GM12875 (cell line): Measurements from ENCODE around the gene RGS6.

Experiments used
- H3K4me3 ChIP-seq: one replicate; pipeline ENCODE4 v1.5.1; 2011; ENCODE audit warnings: low read depth, low read length, control low read depth
- TF ChIP-seq, protein P1 (sequence below): IDR thresholded peaks from 2 replicates; pipeline ENCODE4 v1.5.1; 2011; ENCODE audit warnings: low read depth, mild to moderate bottlenecking, control low read depth, inconsistent platforms, low read length, moderate library complexity, borderline replicate concordance; ENCODE audit not compliant: insufficient read depth

Gene RGS6

DNA sequence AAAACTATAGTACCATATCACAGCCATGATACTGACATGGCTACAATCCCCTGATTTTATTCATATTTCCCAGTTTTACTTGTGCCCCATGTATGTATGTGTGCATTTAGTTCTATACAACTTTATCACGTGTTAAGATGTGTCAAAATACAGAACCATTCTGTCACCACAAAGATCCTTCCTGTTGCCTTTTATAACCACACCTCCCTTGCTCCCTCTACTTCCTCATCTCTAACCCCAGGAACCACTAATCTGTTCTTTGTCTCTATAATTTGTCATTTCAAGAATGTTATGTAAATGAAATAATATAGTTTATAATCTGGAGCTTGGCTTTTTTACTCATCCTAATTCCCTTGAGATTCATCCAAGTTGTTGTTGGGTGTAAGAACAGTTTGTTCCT, 603.3 kb downstream of the RGS6 start:
- no peak overlapping the region for H3K4me3 ChIP-seq
- TF ChIP-seq, protein P1, sequence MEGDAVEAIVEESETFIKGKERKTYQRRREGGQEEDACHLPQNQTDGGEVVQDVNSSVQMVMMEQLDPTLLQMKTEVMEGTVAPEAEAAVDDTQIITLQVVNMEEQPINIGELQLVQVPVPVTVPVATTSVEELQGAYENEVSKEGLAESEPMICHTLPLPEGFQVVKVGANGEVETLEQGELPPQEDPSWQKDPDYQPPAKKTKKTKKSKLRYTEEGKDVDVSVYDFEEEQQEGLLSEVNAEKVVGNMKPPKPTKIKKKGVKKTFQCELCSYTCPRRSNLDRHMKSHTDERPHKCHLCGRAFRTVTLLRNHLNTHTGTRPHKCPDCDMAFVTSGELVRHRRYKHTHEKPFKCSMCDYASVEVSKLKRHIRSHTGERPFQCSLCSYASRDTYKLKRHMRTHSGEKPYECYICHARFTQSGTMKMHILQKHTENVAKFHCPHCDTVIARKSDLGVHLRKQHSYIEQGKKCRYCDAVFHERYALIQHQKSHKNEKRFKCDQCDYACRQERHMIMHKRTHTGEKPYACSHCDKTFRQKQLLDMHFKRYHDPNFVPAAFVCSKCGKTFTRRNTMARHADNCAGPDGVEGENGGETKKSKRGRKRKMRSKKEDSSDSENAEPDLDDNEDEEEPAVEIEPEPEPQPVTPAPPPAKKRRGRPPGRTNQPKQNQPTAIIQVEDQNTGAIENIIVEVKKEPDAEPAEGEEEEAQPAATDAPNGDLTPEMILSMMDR, result no peak

DNA sequence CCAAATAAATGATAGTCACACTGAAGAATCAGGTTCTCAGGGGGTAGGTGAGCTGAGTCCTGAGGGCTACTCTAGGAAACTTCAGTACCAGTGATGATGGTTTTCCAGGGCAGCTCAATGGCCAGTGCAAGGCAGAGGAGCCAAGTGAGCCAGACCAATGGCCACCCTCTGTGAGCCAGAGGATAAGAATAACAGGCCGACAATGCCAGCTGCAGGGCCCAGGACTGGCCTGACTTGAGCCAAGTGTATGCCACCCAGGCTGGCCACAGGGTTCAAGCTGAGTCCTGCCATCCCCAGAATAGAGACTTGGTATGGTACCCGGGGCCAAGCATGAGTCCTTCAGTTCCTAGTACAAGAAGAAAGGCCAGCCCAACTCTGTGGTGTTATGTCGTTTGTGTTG, 606.2 kb downstream of the RGS6 start:
- no peak overlapping the region for H3K4me3 ChIP-seq

DNA sequence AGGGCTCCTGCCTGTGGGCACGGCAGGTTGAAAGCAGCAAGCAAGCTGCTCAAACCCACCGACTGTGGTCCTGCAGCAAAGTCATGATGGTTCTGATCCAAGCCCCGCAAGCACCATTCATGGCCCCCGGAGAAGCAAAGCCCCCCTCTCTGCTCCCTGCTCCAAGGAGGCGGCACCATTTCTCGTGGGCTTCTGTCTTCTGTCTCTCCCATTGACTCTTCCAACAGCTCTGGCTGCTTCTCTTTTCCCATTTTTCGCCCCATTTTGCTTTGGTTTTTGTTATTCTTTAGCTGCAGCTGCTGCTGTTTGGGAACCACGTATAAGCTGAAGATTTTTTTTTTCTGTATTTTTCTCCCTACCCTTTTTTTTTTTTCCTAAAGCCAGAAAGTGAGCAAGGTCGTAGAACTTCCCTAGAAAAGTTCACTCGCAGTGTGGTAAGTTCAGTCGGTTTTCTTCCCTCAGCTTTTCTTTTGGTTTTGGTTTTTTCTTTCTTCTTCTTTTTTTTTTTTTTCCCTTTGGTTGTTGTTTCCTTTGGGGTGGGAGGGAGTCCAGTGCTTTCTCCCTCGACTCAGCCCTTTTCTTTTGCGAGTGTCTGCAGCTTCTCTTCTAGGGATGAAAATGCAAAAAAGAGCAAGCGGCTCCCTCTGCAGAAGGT, 607.6 kb downstream of the RGS6 start:
- TF ChIP-seq, protein P1, result no peak
- no peak overlapping the region for H3K4me3 ChIP-seq

More for the DNA sequence above, 606.2 kb downstream of the RGS6 start:
- TF ChIP-seq, protein P1, result no peak

DNA sequence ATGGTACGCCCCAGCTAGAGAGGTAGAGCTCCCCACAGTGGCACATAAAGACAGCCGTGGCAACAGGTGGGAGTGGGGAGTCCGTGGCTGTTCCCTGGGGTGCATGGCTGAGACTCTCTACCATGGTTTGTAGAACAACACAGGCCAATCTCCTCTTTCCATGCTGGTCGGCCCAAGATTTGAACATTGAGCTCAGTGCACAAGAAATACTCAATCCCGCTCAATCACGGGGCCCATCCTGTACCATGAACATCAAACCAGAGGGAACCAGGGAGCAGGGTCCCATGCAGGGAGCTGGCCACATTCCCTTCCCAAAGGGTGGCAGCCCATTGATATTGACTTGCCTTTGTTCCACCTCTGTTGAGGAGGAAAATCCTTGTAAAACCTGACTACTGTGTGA, 608.6 kb downstream of the RGS6 start:
- H3K4me3 ChIP-seq, result no peak overlapping the region
- TF ChIP-seq, protein P1, result no peak

DNA sequence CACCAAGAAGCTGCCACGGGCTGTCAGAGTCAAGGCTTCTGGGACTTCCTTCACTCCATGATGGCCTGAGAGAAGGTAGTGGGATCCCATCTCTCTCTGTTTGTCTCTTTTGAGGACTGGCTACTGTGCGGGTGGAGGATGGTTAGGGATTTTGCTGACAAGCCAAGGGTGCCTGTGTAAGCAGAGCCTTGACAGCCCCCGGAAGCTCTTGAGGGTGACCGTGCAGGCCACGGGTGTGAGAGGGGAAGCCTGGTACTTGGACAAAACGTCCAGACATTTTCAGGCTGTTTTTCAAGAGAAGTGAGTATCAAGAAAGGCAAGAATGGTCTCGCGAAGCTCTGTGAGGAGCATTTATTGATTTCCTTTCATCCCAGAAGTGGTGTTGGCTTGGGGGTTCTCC, 609.3 kb downstream of the RGS6 start:
- TF ChIP-seq, protein P1, result no peak
- no peak overlapping the region for H3K4me3 ChIP-seq

DNA sequence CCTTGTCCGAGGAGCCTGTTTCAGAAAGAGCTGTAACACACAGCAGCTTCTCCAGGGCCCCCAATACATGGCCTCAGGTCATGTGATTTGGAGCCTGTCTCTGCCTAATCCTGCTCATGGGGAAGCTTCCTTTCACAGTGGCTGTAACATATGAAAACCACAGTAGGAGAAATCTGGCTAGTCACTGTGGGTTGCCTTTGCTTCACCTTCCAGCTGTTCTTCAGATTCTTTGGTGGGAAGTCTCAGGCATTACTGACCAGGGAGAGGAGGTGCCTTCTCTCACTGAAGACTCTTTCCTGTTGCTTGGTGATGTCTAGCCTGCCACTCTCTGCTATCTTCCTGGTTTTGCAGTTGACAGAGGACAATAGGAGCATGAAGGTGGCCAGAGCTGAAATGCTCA, 611.1 kb downstream of the RGS6 start:
- TF ChIP-seq, protein P1, result no peak
- H3K4me3 ChIP-seq, result no peak overlapping the region

DNA sequence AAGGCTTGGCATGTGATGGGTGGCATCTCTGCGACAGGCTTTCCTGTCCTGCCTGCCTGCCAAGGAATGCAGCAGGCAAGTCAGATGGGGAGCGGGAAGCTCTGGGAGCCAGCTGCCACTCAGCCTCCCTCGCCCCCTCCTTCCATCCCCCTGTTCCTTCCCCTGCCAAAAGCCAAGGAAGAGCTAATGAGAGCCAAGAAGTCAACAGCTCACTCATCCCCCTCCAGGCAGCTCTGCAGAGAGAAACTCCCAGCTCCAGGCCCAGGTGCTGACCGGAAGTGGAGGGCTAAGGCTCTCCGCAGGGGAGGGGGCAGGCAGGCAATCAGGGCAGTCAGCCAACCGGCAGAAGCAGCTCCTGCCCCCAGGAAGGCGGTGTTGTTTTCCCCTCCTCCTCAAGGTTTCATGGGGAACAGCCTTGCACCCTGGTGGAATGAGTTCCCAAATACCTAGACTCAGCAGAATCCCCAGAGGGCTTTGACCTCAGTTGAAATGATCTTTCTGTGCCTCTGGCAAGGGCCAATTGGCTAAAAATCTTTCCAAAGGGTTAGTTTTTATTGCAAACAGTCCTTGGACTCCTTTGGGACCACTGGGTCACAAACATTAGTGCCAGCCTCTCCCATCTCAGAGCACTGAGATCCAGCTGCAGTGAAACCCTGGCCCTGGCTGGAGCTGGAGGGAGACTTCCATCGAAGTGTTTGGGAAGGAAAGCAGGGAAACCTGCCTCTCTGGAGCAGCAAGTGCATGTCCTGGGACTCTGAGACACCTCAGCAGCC, 612.6 kb downstream of the RGS6 start:
- no peak overlapping the region for H3K4me3 ChIP-seq
- TF ChIP-seq, protein P1, result no peak
